Pancreas (tissue), 10 donors: ENCODE data around the gene HDDC3. TPM values are rescaled to one million over a fixed set of nuclear protein-coding genes. Genes with fewer than 3 reads are reported as not detected.

ENCODE experiments used
- ATAC-seq, 4 donors: fragments of 200-7000 bp; cut with Tn5 transposase; one replicate each; pipeline versions ENCODE4 v1.8.0 to v1.9.1; 2020; ENCODE audit warnings: mild to moderate bottlenecking in 4 of 4, moderate library complexity in 4 of 4
- DNase-seq, 6 donors: peaks; one replicate each; pipeline ENCODE4 v3.0.0-alpha.2; 2020
- FAIRE-seq: peaks from 2 replicates; lab custom pipeline; 2012; peaks lifted over from hg19 to GRCh38; lab: Jason Lieb, UNC
- H3K27ac ChIP-seq, 4 donors: fragments of 200-600 bp; sonication (generic); 1 replicate in 3 of 4; 2 replicates in 1 of 4; pipeline versions ENCODE4 v1.5.0 to v1.8.0; 2020
- H3K27me3 ChIP-seq, 4 donors: fragments of 200-600 bp; one replicate each; pipeline ENCODE4 v1.8.0; 2021
- H3K36me3 ChIP-seq, 3 donors: fragments of 200-600 bp; sonication (generic) in 1 of 3; one replicate each; pipeline versions ENCODE4 v1.5.0 to v1.8.0; 2020 to 2021
- H3K4me1 ChIP-seq, 3 donors: fragments of 200-600 bp; one replicate each; pipeline ENCODE4 v1.8.0; 2021
- H3K4me3 ChIP-seq, 4 donors: fragments of 200-600 bp; sonication (generic) in 2 of 4; one replicate each; pipeline versions ENCODE4 v1.5.0 to v1.8.0; 2020 to 2021
- H3K9me3 ChIP-seq, 4 donors: fragments of 200-600 bp; one replicate each; pipeline ENCODE4 v1.8.0; 2021
- CTCF ChIP-seq, 4 donors: fragments of 200-600 bp; sonication (generic) in 3 of 4; IDR thresholded peaks; one replicate each; pipeline versions ENCODE4 v1.5.0 to v1.8.0; 2021; ENCODE audit warnings: antibody characterized with exemption in 4 of 4
- WGBS, 2 donors: extraction: QIAGEN DNeasy Blood & Tissue Kit; methylation state at CpG; one replicate each; pipeline ENCODE4 v1.1.7; 2013; 5-methylcytosine and 5-hydroxymethylcytosine counted together
- intact Hi-C, 3 donors: fragments of 100-400 bp; cut with DNase I; formaldehyde crosslinking; loops; one replicate each; pipeline versions ENCODE4 v1.11.1 to v1.14.2; 2022
- polyA plus RNA-seq, 2 donors: library from polyadenylated mRNA; stranded (reverse); fragments of 200-250 nt; gene quantifications; one replicate each; pipeline ENCODE4 v1.2.3, GENCODE V29; 2013
- total RNA-seq, 6 donors: library from RNA; stranded (reverse); fragmentation: NEBNext Ultra II Directional in 4 of 6; extraction: Animal tissue kit (Norgen Biotek cat#: 25700) in 4 of 6; gene quantifications; one replicate each; pipeline versions ENCODE4 v1.2.1 to v1.2.4, GENCODE V29; 2021 to 2023
- donor health status: healthy with polysubstance abuse.
- donor health status: DM: no; HTN: no; CAD: no; lungs with moderate emphysema.
- donor health status: DM: no; HTN: no; CAD: no.
- donor health status: control.
- donor health status: control.
- donor health status: Bipolar disorder and iron deficiency.
- donor health status: DM: yes; HTN: yes; CAD: no.
- donor health status: DM: no; HTN: no; CAD: no.
- donor health status: DM: no; HTN: no; CAD: no.
- donor health status: DM: yes; HTN: yes; CAD: no.

The HDDC3 gene
- total and polyA plus RNA-seq, 8 donors: 10.3 to 20.9 (median 15.0) TPM

- FAIRE-seq (no peak), DNase-seq (no peak), ATAC-seq (no peak)
- H3K27ac ChIP-seq: no peak overlapping the region
- no peaks in the 10 kb centered on the region for H3K9me3 ChIP-seq
- peaks cover 8 to 17% (median 8%) of the 10 kb centered on the region in 3 donors for H3K4me1 ChIP-seq
- TF ChIP-seq CTCF (IDR thresholded peaks at IDR 0.05): no peak
- peaks cover 0 to 13% (median 12%) of the 10 kb centered on the region in 3 donors for H3K36me3 ChIP-seq
- H3K27me3 ChIP-seq: no peaks in the 10 kb centered on the region
- peak overlapping the region in 2 of 4 donors; percentile 65 to 85 for H3K4me3 ChIP-seq
- 75 to 78% methylated on average over 6 of the region's 6 CpGs for WGBS, 2 donors
- intact Hi-C loops: loop anchor here in 2 of 3 donors (5.0 kb wide), 2 partner anchors 75 to 80 kb away; no protein-coding TSS in a partner anchor
Measured at GRCh38 chr15:90957791-90958190, 25.4 kb upstream of the HDDC3 start.

GRCh38 chr15:90957031-90957790, 24.9 kb upstream of the HDDC3 start:
- H3K36me3 ChIP-seq: peaks cover 0 to 13% (median 8%) of the 10 kb centered on the region in 3 donors
- 6 to 10% methylated on average over 54 to 63 of the region's 63 CpGs for WGBS, 2 donors
- no peak for TF ChIP-seq CTCF (IDR thresholded peaks at IDR 0.05)
- H3K4me1 ChIP-seq: peaks cover 8 to 17% (median 8%) of the 10 kb centered on the region in 3 donors
- no peaks in the 10 kb centered on the region for H3K27me3 ChIP-seq
- intact Hi-C loops: loop anchor here in 2 of 3 donors (5.0 kb wide), 2 partner anchors 75 to 80 kb away; no protein-coding TSS in a partner anchor
- no peaks in the 10 kb centered on the region for H3K9me3 ChIP-seq
- peak overlapping the region; percentile 36 to 85 (median 68) for H3K4me3 ChIP-seq
- DNase-seq (peak in 5 of 6 donors; percentile 49 to 86 (median 63)), FAIRE-seq (no peak), ATAC-seq (peak; percentile 14 to 37 (median 16))
- H3K27ac ChIP-seq: peak overlapping the region; percentile 37 to 93 (median 50)

GRCh38 chr15:90956274-90957030, 24.1 kb upstream of the HDDC3 start:
- ATAC-seq: peak; percentile 46 to 66 (median 64)
- no peak for FAIRE-seq
- no peaks in the 10 kb centered on the region for H3K9me3 ChIP-seq
- H3K27me3 ChIP-seq: no peaks in the 10 kb centered on the region
- WGBS, 2 donors: 1 to 3% methylated on average over 56 of the region's 56 CpGs
- peak overlapping the region; percentile 37 to 93 (median 50) for H3K27ac ChIP-seq
- intact Hi-C loops: loop anchor here in 2 of 3 donors (5.0 kb wide), 2 partner anchors 76 to 81 kb away; no protein-coding TSS in a partner anchor
- TF ChIP-seq CTCF (IDR thresholded peaks at IDR 0.05): peak; percentile 82 to 93 (median 90)
- peaks cover 0 to 18% (median under 1%) of the 10 kb centered on the region in 3 donors for H3K36me3 ChIP-seq
- H3K4me1 ChIP-seq: peaks cover 8 to 17% (median 8%) of the 10 kb centered on the region in 3 donors
- DNase-seq: peak; percentile 70 to 94 (median 84)
- peak overlapping the region; percentile 36 to 85 (median 68) for H3K4me3 ChIP-seq

- peaks cover 8 to 17% (median 8%) of the 10 kb centered on the region in 3 donors for H3K4me1 ChIP-seq
- intact Hi-C loops: loop anchor here in 2 of 3 donors (5.0 kb wide), 2 partner anchors 77 to 82 kb away; no protein-coding TSS in a partner anchor
- no peaks in the 10 kb centered on the region for H3K9me3 ChIP-seq
- DNase-seq (peak in 5 of 6 donors; percentile 50 to 85 (median 71)), FAIRE-seq (no peak), ATAC-seq (peak; percentile 2 to 30 (median 12))
- 23 to 25% methylated on average over 20 of the region's 20 CpGs for WGBS, 2 donors
- no peak for TF ChIP-seq CTCF (IDR thresholded peaks at IDR 0.05)
- peak overlapping the region; percentile 53 to 95 (median 75) for H3K4me3 ChIP-seq
- peak overlapping the region in 2 of 4 donors; percentile 93 to 96 for H3K27ac ChIP-seq
- peaks cover 0 to 18% (median 3%) of the 10 kb centered on the region in 3 donors for H3K36me3 ChIP-seq
- no peaks in the 10 kb centered on the region for H3K27me3 ChIP-seq
Measured at GRCh38 chr15:90955624-90956273, 23.4 kb upstream of the HDDC3 start.
